Measurements from ENCODE around the gene GLDC.

GLDC gene

GRCh38 chr9:6592791-6593190, 52.7 kb downstream of the GLDC start:
- TF ChIP-seq CTCF (IDR thresholded peaks at IDR 0.05): no peak

GRCh38 chr9:6592231-6592630, 53.3 kb downstream of the GLDC start:
- TF ChIP-seq CTCF (IDR thresholded peaks at IDR 0.05): no peak

- no peak for TF ChIP-seq CTCF (IDR thresholded peaks at IDR 0.05)
Observed at GRCh38 chr9:6590772-6591384, 54.7 kb downstream of the GLDC start.

- TF ChIP-seq CTCF (IDR thresholded peaks at IDR 0.05): no peak
Observed at GRCh38 chr9:6590334-6590733, 55.2 kb downstream of the GLDC start.

GRCh38 chr9:6584881-6585597, 60.5 kb downstream of the GLDC start:
- TF ChIP-seq CTCF (IDR thresholded peaks at IDR 0.05): peak; percentile 54

- no peak for TF ChIP-seq CTCF (IDR thresholded peaks at IDR 0.05)
Observed at GRCh38 chr9:6581253-6581652, 64.3 kb downstream of the GLDC start.

GRCh38 chr9:6579613-6580012, 65.9 kb downstream of the GLDC start:
- no peak for TF ChIP-seq CTCF (IDR thresholded peaks at IDR 0.05)
